Lower lobe of right lung (tissue), 2 donors: ENCODE data around the gene PTH. TPM values are rescaled to one million over a fixed set of nuclear protein-coding genes. Genes with fewer than 3 reads are reported as not detected.

Source experiments
- ATAC-seq, 2 donors: fragments of 200-7000 bp; cut with Tn5 transposase; one replicate each; pipeline ENCODE4 v1.9.1; 2020 to 2022; ENCODE audit warnings: mild to moderate bottlenecking in 2 of 2, moderate library complexity in 2 of 2
- DNase-seq: peaks from one replicate; pipeline ENCODE4 v3.0.0-alpha.2; 2020
- H3K27ac ChIP-seq: fragments of 200-600 bp; one replicate; pipeline ENCODE4 v1.8.0; 2022
- H3K27me3 ChIP-seq: fragments of 200-600 bp; one replicate; pipeline ENCODE4 v1.8.0; 2022; ENCODE audit warnings: low read depth
- H3K36me3 ChIP-seq: fragments of 200-600 bp; one replicate; pipeline ENCODE4 v1.8.0; 2022; ENCODE audit warnings: mild to moderate bottlenecking
- H3K4me1 ChIP-seq: fragments of 200-600 bp; one replicate; pipeline ENCODE4 v1.8.0; 2022
- H3K4me3 ChIP-seq: fragments of 200-600 bp; one replicate; pipeline ENCODE4 v1.8.0; 2022; ENCODE audit warnings: mild to moderate bottlenecking
- H3K9me3 ChIP-seq: fragments of 200-600 bp; one replicate; pipeline ENCODE4 v1.8.0; 2022
- CTCF ChIP-seq: fragments of 200-600 bp; IDR thresholded peaks from one replicate; pipeline ENCODE4 v1.8.0; 2022; ENCODE audit warnings: antibody characterized with exemption, mild to moderate bottlenecking
- intact Hi-C: fragments of 100-400 bp; cut with DNase I; formaldehyde crosslinking; loops from one replicate; pipeline ENCODE4 v1.11.0; 2022
- total RNA-seq: library from RNA; stranded (reverse); fragmentation: NEBNext Ultra II Directional; extraction: Animal tissue kit (Norgen Biotek cat#: 25700); gene quantifications from one replicate; pipeline ENCODE4 v1.2.1, GENCODE V29; 2021
- donor health status: DM: no; HTN: yes; CAD: no; lungs with severe emphysema.

PTH gene
- total RNA-seq, 1 donor from 2014 or later, result not detected

- peak in 1 of 2 donors; percentile 13 for ATAC-seq
- peaks cover 30% of the 10 kb centered on the region for H3K4me1 ChIP-seq
- H3K4me3 ChIP-seq, result peak overlapping the region; percentile 81
- H3K36me3 ChIP-seq, result no peaks in the 10 kb centered on the region
- H3K9me3 ChIP-seq, result no peaks in the 10 kb centered on the region
- intact Hi-C loops, result no loop called here
- no peak for DNase-seq
- peak overlapping the region; percentile 90 for H3K27ac ChIP-seq
- no peak for TF ChIP-seq CTCF
- H3K27me3 ChIP-seq, result no peaks in the 10 kb centered on the region
Observed at GRCh38 chr11:13463779-13464290, 32.0 kb downstream of the PTH start.

DNA sequence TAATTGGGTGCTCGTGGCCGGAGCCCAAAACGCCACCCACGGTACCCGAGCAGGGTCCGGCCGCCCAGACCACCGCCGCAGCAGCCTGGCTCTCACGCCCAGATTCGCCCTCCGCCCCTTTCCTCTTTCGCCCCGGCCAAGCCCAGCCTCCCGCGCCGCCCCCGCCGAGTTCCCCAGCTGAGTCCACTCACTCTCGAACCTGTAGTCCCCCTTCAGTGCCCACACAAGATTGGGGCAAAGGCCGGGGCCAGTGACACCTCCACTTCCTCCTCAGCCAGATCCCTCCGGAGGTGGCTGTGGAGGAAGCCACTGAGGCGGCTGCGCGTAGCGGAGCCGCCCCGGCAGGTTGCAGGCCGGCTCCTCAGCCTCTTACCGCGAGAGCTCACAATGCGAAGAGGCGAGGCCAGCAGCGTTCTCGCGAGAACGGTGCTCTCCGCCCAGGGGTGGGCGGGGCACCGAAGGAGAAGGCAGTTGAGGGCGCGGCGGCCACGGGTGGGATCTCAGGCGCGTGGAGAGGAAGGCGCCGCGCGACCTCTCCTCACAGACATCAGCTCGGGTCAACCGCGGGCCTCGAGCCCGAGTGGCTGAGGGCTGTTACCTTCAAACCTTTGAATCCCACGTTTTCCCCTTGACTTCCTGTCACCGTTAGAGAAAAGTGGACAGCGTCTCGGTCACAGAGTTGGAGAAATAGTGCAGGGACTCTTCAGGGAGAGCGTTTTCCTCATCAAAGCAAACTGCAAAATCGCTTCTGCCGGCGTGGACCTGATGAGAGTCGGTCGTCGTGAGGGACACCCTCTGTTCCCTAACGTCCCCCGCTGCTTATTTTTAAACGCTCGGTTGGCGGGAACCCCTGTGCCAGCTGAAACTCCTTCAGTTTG is 32.7 kb downstream of the PTH start, which contains the start of gene BTBD10:
Gene BTBD10, minus strand, starts transcription at position 322 of the 878 bp plus-strand sequence. CDS start 18,098 bp downstream, outside the sequence.
- intact Hi-C loops, result no loop called here
- Histone ChIP-seq H3K27me3 (no peaks in the 10 kb centered on the region), H3K4me1 (peaks cover 30% of the 10 kb centered on the region), H3K9me3 (no peaks in the 10 kb centered on the region), H3K36me3 (no peaks in the 10 kb centered on the region), H3K4me3 (peak within 1 kb of the TSS; percentile 81), H3K27ac (peak within 1 kb of the TSS; percentile 90)
- peak; percentile 99 to 100 for ATAC-seq
- peak; percentile 95 for DNase-seq
- no peak for TF ChIP-seq CTCF

DNA sequence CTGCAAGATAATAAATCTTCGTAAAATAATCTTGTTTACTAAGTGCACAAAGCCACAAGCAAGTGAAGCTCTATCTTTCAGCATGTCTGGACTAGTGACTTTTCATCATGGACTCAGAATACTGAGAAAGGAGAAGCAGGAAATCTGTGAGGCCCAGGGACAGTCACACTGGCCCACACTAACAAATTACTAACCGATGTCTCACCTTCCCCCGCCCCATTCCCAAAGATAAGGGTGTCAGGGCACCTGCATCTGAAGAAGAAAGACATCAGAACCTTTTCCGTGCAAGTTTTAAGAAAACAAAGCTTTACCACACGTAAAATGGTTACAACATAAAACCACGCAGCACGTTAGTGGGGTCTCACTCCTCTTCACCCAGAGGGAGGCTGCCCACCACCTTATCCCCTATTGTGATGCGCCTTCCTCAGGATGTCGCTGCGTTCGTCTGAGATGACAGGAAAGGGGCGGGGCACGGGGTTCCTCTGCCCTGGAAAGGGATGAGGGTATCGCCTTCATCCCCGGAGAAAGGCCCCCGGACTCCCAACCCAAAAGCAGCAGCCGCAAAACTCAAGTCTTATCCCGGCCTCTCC is 33.4 kb downstream of the PTH start:
- H3K36me3 ChIP-seq, result no peaks in the 10 kb centered on the region
- ATAC-seq, result peak; percentile 64 to 68
- intact Hi-C loops, result no loop called here

GRCh38 chr11:13461291-13461690 is 34.5 kb downstream of the PTH start:
- ATAC-seq, result no peak
- H3K27me3 ChIP-seq, result no peaks in the 10 kb centered on the region
- TF ChIP-seq CTCF, result no peak
- peaks cover 30% of the 10 kb centered on the region for H3K4me1 ChIP-seq
- DNase-seq, result no peak
- intact Hi-C loops, result no loop called here
- no peak overlapping the region for H3K4me3 ChIP-seq
- no peaks in the 10 kb centered on the region for H3K9me3 ChIP-seq
- no peak overlapping the region for H3K27ac ChIP-seq
- no peaks in the 10 kb centered on the region for H3K36me3 ChIP-seq

More for the DNA sequence above, 33.4 kb downstream of the PTH start:
- no peak for TF ChIP-seq CTCF
- Histone ChIP-seq H3K9me3 (no peaks in the 10 kb centered on the region), H3K27ac (peak overlapping the region; percentile 90), H3K4me3 (peak overlapping the region; percentile 81), H3K4me1 (peaks cover 30% of the 10 kb centered on the region), H3K27me3 (no peaks in the 10 kb centered on the region)
- DNase-seq, result peak; percentile 71

DNA sequence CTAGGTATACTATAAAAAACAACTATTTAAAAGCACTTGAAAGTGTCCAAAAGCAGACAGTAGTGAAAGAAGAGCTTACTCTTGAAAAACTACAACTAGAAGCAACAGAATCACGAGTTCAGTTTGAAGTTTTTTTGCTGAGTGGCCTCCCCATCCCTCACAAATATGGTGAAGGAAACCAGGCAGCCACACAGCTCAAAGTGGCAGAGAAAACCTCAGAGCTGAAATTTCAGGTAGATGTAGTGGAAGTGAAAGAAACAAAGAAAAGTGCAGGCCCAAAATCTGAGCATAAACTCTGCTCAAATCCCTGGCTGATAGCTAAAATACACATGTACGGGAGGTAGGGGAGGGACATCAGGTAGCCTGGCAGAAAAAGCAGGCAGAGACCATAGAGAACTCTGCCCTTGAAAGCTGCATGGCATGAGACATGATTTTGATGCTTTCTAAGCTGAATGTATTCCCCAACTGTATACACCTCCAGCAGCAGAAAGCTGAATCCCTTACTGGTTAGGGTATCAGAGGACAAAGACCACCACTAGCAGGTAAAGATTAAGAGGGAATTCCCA is 44.9 kb downstream of the PTH start:
- no peak for TF ChIP-seq CTCF
- H3K4me1 ChIP-seq, result peaks cover 18% of the 10 kb centered on the region
- H3K27me3 ChIP-seq, result no peaks in the 10 kb centered on the region
- H3K4me3 ChIP-seq, result no peak overlapping the region
- DNase-seq (no peak), ATAC-seq (no peak)
- intact Hi-C loops, result no loop called here
- no peak overlapping the region for H3K27ac ChIP-seq
- no peaks in the 10 kb centered on the region for H3K36me3 ChIP-seq
- no peaks in the 10 kb centered on the region for H3K9me3 ChIP-seq
